ENCODE data around the gene TPCN2. TPM values are rescaled to one million over a fixed set of nuclear protein-coding genes. Genes with fewer than 3 reads are reported as not detected.

Gene TPCN2
- total RNA-seq, 1 experiment from 2014 or later = 15.2 TPM

GRCh38 chr11:69108030-69108429 lies 59.3 kb downstream of the TPCN2 start:
- DNase-seq (ENCODE audit: low read depth, low spot score) (no peak), ATAC-seq (no peak)
- Histone ChIP-seq H3K4me2 (ENCODE audit: low read length) (no peak overlapping the region), H2AFZ (ENCODE audit: low read depth, low read length, poor library complexity, severe bottlenecking) (no peak overlapping the region), H3K9me3 (ENCODE audit: control insufficient read depth in 1 of 2, insufficient read depth in 1 of 2, low read depth in 1 of 2, low read length in 2 of 2) (no peaks in the 10 kb centered on the region; a peak in 1 of 4 replicates), H3K36me3 (ENCODE audit: control insufficient read depth in 1 of 2, insufficient read depth in 2 of 2, low read length in 2 of 2) (no peaks in the 10 kb centered on the region), H4K20me1 (ENCODE audit: insufficient read depth) (no peaks in the 10 kb centered on the region), H3K79me2 (ENCODE audit: insufficient read depth, low read length) (no peaks in the 10 kb centered on the region), H3K4me3 (replicated peaks in 1 of 2; ENCODE audit: low read depth in 1 of 2, low read length in 2 of 2) (no peak overlapping the region), H3K9ac (ENCODE audit: low read length) (no peak overlapping the region), H3K27me3 (ENCODE audit: insufficient read depth, low read length) (no peaks in the 10 kb centered on the region), H3K27ac (ENCODE audit: low read depth, low read length) (no peak overlapping the region), H3K9me2 (ENCODE audit: insufficient read depth) (no peaks in the 10 kb centered on the region), H3K4me1 (ENCODE audit: control insufficient read depth in 1 of 2, insufficient read depth in 2 of 2, low read length in 2 of 2) (no peaks in the 10 kb centered on the region; a peak in 1 of 4 replicates)
- intact Hi-C loops (cut with micrococcal nuclease) = no loop called here
- BruUV-seq (replicated peaks) = no TSS peak
- ChIA-PET CTCF (no interaction called here), POLR2A (no interaction called here), RAD21 (ENCODE audit: low non-redundant PET in 1 of 2, low total read pairs in 2 of 2, uncharacterized antibody in 2 of 2, unreplicated experiment in 2 of 2) (no interaction called here)
- no peak for TF ChIP-seq ELF1 (IDR thresholded peaks at IDR 0.05; ENCODE audit: borderline replicate concordance, low read depth)
- no peak for TF ChIP-seq POLR2AphosphoS5 (IDR thresholded peaks at IDR 0.05; ENCODE audit: low read depth, low read length)
- no peak for TF ChIP-seq EZH2phosphoT487 (IDR thresholded peaks at IDR 0.05; ENCODE audit: borderline replicate concordance)
- TF ChIP-seq CTCF (IDR thresholded peaks at IDR 0.05 in 2 of 3, conservative IDR thresholded peaks at IDR 0.05 in 1 of 3; ENCODE audit: borderline replicate concordance in 1 of 3, insufficient read depth in 1 of 3, low read depth in 2 of 3, low read length in 2 of 3) = no peak
- no peak for TF ChIP-seq EZH2 (IDR thresholded peaks at IDR 0.05)

GRCh38 chr11:69108559-69108958 lies 59.8 kb downstream of the TPCN2 start:
- Histone ChIP-seq H3K27ac (ENCODE audit: low read depth, low read length) (no peak overlapping the region), H3K9ac (ENCODE audit: low read length) (no peak overlapping the region), H3K4me1 (ENCODE audit: control insufficient read depth in 1 of 2, insufficient read depth in 2 of 2, low read length in 2 of 2) (no peaks in the 10 kb centered on the region; a peak in 1 of 4 replicates), H3K36me3 (ENCODE audit: control insufficient read depth in 1 of 2, insufficient read depth in 2 of 2, low read length in 2 of 2) (no peaks in the 10 kb centered on the region), H3K79me2 (ENCODE audit: insufficient read depth, low read length) (no peaks in the 10 kb centered on the region), H3K4me3 (replicated peaks in 1 of 2; ENCODE audit: low read depth in 1 of 2, low read length in 2 of 2) (no peak overlapping the region), H3K27me3 (ENCODE audit: insufficient read depth, low read length) (no peaks in the 10 kb centered on the region), H3K4me2 (ENCODE audit: low read length) (no peak overlapping the region), H4K20me1 (ENCODE audit: insufficient read depth) (no peaks in the 10 kb centered on the region), H3K9me3 (ENCODE audit: control insufficient read depth in 1 of 2, insufficient read depth in 1 of 2, low read depth in 1 of 2, low read length in 2 of 2) (no peaks in the 10 kb centered on the region; a peak in 1 of 4 replicates), H3K9me2 (ENCODE audit: insufficient read depth) (no peaks in the 10 kb centered on the region), H2AFZ (ENCODE audit: low read depth, low read length, poor library complexity, severe bottlenecking) (no peak overlapping the region)
- ChIA-PET CTCF (interaction anchor here (1.0 kb wide), 1 partner anchor 562 kb away, joined by 3 read pairs; no protein-coding TSS in a partner anchor), POLR2A (no interaction called here), RAD21 (ENCODE audit: low non-redundant PET in 1 of 2, low total read pairs in 2 of 2, uncharacterized antibody in 2 of 2, unreplicated experiment in 2 of 2) (no interaction called here)
- BruUV-seq (replicated peaks) = no TSS peak
- intact Hi-C loops (cut with micrococcal nuclease) = no loop called here
- ATAC-seq = no peak
- no peak for DNase-seq (ENCODE audit: low read depth, low spot score)
- TF ChIP-seq ELF1 (IDR thresholded peaks at IDR 0.05; ENCODE audit: borderline replicate concordance, low read depth) (no peak), CTCF (IDR thresholded peaks at IDR 0.05 in 2 of 3, conservative IDR thresholded peaks at IDR 0.05 in 1 of 3; ENCODE audit: borderline replicate concordance in 1 of 3, insufficient read depth in 1 of 3, low read depth in 2 of 3, low read length in 2 of 3) (no peak), CEBPB (IDR thresholded peaks at IDR 0.05; ENCODE audit: low read depth) (no peak), SP1 (IDR thresholded peaks at IDR 0.05; ENCODE audit: low read depth) (no peak), SIN3A (IDR thresholded peaks at IDR 0.05; ENCODE audit: low read depth) (no peak), ZBTB33 (IDR thresholded peaks at IDR 0.05; ENCODE audit: extremely low read depth, insufficient replicate concordance, low read length) (no peak), TCF7L2 (IDR thresholded peaks at IDR 0.05; ENCODE audit: borderline replicate concordance, extremely low read depth, insufficient read depth, insufficient read length) (no peak)
